HG02623 (cell line): Measurements from ENCODE around the gene POLR3B.

Source experiments
- ATAC-seq: cut with Tn5 transposase; IDR thresholded peaks from one replicate; pipeline ENCODE4 v1.9.1; 2021; ENCODE audit warnings: moderate library complexity; ENCODE audit not compliant: unreplicated experiment

POLR3B gene

GRCh38 chr12:106409878-106410277 is 52.3 kb downstream of the POLR3B start:
- no peak for ATAC-seq

GRCh38 chr12:106412563-106412962 is 55.0 kb downstream of the POLR3B start:
- no peak for ATAC-seq

GRCh38 chr12:106415134-106415533 is 57.6 kb downstream of the POLR3B start:
- ATAC-seq = no peak

- no peak for ATAC-seq
Measured at GRCh38 chr12:106416273-106416672, 58.7 kb downstream of the POLR3B start.

GRCh38 chr12:106417926-106418910 is 60.7 kb downstream of the POLR3B start:
- ATAC-seq = no peak

GRCh38 chr12:106418970-106419369 is 61.4 kb downstream of the POLR3B start:
- ATAC-seq = no peak

GRCh38 chr12:106423291-106423690 is 65.7 kb downstream of the POLR3B start:
- ATAC-seq = no peak

- no peak for ATAC-seq
Measured at GRCh38 chr12:106425061-106425702, 67.6 kb downstream of the POLR3B start.

GRCh38 chr12:106427917-106428316 is 70.4 kb downstream of the POLR3B start:
- ATAC-seq = no peak

GRCh38 chr12:106428384-106428783 is 70.8 kb downstream of the POLR3B start:
- no peak for ATAC-seq

- no peak for ATAC-seq
Measured at GRCh38 chr12:106429043-106429552, 71.5 kb downstream of the POLR3B start.

GRCh38 chr12:106429636-106430035 is 72.1 kb downstream of the POLR3B start:
- no peak for ATAC-seq

GRCh38 chr12:106431839-106432411 is 74.4 kb downstream of the POLR3B start:
- no peak for ATAC-seq

- no peak for ATAC-seq
Measured at GRCh38 chr12:106433055-106433454, 75.5 kb downstream of the POLR3B start.

- no peak for ATAC-seq
Measured at GRCh38 chr12:106434526-106434925, 77.0 kb downstream of the POLR3B start.

- ATAC-seq = no peak
Measured at GRCh38 chr12:106436164-106436563, 78.6 kb downstream of the POLR3B start.

- no peak for ATAC-seq
Measured at GRCh38 chr12:106442575-106442974, 85.0 kb downstream of the POLR3B start.

GRCh38 chr12:106445053-106445452 is 87.5 kb downstream of the POLR3B start:
- no peak for ATAC-seq

GRCh38 chr12:106445959-106446358 is 88.4 kb downstream of the POLR3B start:
- no peak for ATAC-seq

GRCh38 chr12:106446419-106447092 is 89.0 kb downstream of the POLR3B start:
- no peak for ATAC-seq

GRCh38 chr12:106452309-106452708 is 94.8 kb downstream of the POLR3B start:
- no peak for ATAC-seq
